Heart left ventricle (tissue), 16 donors: ENCODE data around the gene MGAT3. TPM values are rescaled to one million over a fixed set of nuclear protein-coding genes. Genes with fewer than 3 reads are reported as not detected.
A peak's percentile ranks its signal among the peaks of the same experiment; 100 is the strongest.

Source experiments
- ATAC-seq, 4 donors: fragments of 200-7000 bp; cut with Tn5 transposase; one replicate each; pipeline ENCODE4 v1.9.1; 2020 to 2022; ENCODE audit warnings: moderate library complexity in 4 of 4, mild to moderate bottlenecking in 3 of 4, moderate number of reproducible peaks in 1 of 4
- DNase-seq, 5 donors: peaks; one replicate each; pipeline ENCODE4 v3.0.0-alpha.2; 2020
- H3K27ac ChIP-seq, 12 donors: fragments of 200-600 bp; sonication (generic) in 4 of 12; one replicate each; pipeline versions ENCODE4 v1.5.0 to v1.8.0; 2016 to 2022; ENCODE audit warnings: mild to moderate bottlenecking in 2 of 12
- H3K27me3 ChIP-seq, 9 donors: fragments of 200-600 bp; sonication (generic) in 2 of 9; one replicate each; pipeline versions ENCODE4 v1.5.1 to v1.8.0; 2016 to 2022; ENCODE audit warnings: mild to moderate bottlenecking in 3 of 9
- H3K36me3 ChIP-seq, 9 donors: fragments of 200-600 bp; sonication (generic) in 2 of 9; one replicate each; pipeline versions ENCODE4 v1.5.0 to v1.8.0; 2018 to 2022; ENCODE audit warnings: mild to moderate bottlenecking in 2 of 9
- H3K4me1 ChIP-seq, 12 donors: fragments of 200-600 bp; sonication (generic) in 4 of 12; one replicate each; pipeline versions ENCODE4 v1.5.0 to v1.8.0; 2016 to 2022; ENCODE audit warnings: mild to moderate bottlenecking in 3 of 12
- H3K4me3 ChIP-seq, 12 donors: fragments of 200-600 bp; sonication (generic) in 4 of 12; one replicate each; pipeline versions ENCODE4 v1.5.0 to v1.8.0; 2017 to 2022; ENCODE audit warnings: mild to moderate bottlenecking in 9 of 12, moderate library complexity in 4 of 12
- H3K9me3 ChIP-seq, 12 donors: fragments of 200-600 bp; sonication (generic) in 4 of 12; one replicate each; pipeline versions ENCODE4 v1.5.0 to v1.8.0; 2016 to 2022; ENCODE audit warnings: mild to moderate bottlenecking in 1 of 12
- CTCF ChIP-seq, 12 donors: fragments of 200-600 bp; sonication (generic) in 4 of 12; IDR thresholded peaks; one replicate each; pipeline versions ENCODE4 v1.5.0 to v1.8.0; 2018 to 2022; ENCODE audit warnings: antibody characterized with exemption in 12 of 12, mild to moderate bottlenecking in 5 of 12
- POLR2A ChIP-seq, 2 donors: fragments of 450-650 bp; IDR thresholded peaks; one replicate each; pipeline ENCODE4 v1.6.1; 2017; ENCODE audit warnings: antibody characterized with exemption in 2 of 2, mild to moderate bottlenecking in 2 of 2, moderate library complexity in 2 of 2
- WGBS, 4 donors: extraction: QIAGEN DNeasy Blood & Tissue Kit in 2 of 4; methylation state at CpG; one replicate each; pipeline versions ENCODE4 v1.1.5 to v1.1.7; 2013 to 2018; 5-methylcytosine and 5-hydroxymethylcytosine counted together
- intact Hi-C, 10 donors: fragments of 100-400 bp; cut with DNase I; formaldehyde crosslinking; loops; one replicate each; pipeline versions ENCODE4 v1.11.1 to v1.14.2; 2022
- polyA plus RNA-seq, 2 donors: library from polyadenylated mRNA; stranded (reverse); fragments of 200-250 nt; gene quantifications; one replicate each; pipeline ENCODE4 v1.2.3, GENCODE V29; 2013
- total RNA-seq, 9 donors: library from RNA; depleted of rRNA in 2 of 9; stranded (reverse); fragments of >200 nt in 2 of 9; fragmentation: NEBNext Ultra II Directional in 3 of 9; extraction: Animal tissue kit (Norgen Biotek cat#: 25700) in 3 of 9; gene quantifications; one replicate each; pipeline versions ENCODE4 v1.1.0 to v1.2.4, GENCODE V29; 2016 to 2023
- donor health status: ischemic (EF 13 %, LVEDD 7.1; RV severe dilation, severe dysfunction).
- donor health status: healthy with polysubstance abuse.
- donor health status: DM: no; HTN: yes; CAD: no.
- donor health status: DM: no; HTN: no; CAD: no.
- donor health status: ischemic (EF 25% LVEDD 6.9; RV normal size, moderate dysfunction).
- donor health status: ischemic (EF 25% LVEDD 5.7; RV mildly dilated, moderate dysfunction).
- donor health status: healthy.
- donor health status: DM: yes; HTN: yes; CAD: no.
- donor health status: ischemic (EF 35%, LVEDD 5.7; RV mildly dilated, moderate dysfunction).
- donor health status: nonischemic (EF 11% LVEDD 7.7; RV severe dilation, severe dysfunction).
- donor health status: DM: yes; HTN: yes; CAD: no.
- donor health status: PGD.
- donor health status: ischemic (EF 29% LVEDD 5.4; RV normal size, mild dysfunction).
- donor health status: nonischemic (EF 23%, LVEDD 6.1; RV moderate dilation, normal function).

The MGAT3 gene
- total and polyA plus RNA-seq, 11 donors: 2.2 to 9.9 (median 4.4) TPM

DNA sequence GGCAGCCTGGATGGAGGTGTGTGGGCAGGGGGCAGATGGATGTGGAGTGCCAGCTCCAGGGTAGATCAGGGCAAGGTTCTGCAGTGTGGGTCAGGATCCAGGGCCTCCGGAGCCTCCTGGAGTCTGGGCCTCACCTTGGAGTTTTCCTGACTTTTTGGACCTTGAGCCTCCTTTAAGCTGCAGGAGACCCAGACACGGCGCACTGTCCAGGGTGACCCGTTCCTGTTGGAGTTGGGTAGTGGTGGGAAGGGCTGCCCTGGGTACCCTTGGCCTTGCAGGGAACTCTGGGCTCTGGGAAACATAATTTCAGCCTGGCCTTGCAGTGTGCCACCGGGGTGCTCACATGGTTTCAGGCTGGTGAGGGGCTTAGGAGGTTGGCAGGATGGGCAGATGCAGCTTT, 17.0 kb downstream of the MGAT3 start:
- 94 to 96% (median 96%) methylated on average over 5 of the region's 5 CpGs for WGBS, 4 donors
- peaks cover 15 to 76% (median 39%) of the 10 kb centered on the region in 12 donors for H3K4me1 ChIP-seq
- DNase-seq (no peak), ATAC-seq (no peak)
- no peaks in the 10 kb centered on the region for H3K36me3 ChIP-seq
- H3K4me3 ChIP-seq: no peak overlapping the region
- TF ChIP-seq POLR2A (IDR thresholded peaks at IDR 0.05): no peak
- no peak for TF ChIP-seq CTCF (IDR thresholded peaks at IDR 0.05)
- H3K27ac ChIP-seq: peak overlapping the region in 4 of 12 donors; percentile 6 to 66 (median 50)
- no peaks in the 10 kb centered on the region for H3K9me3 ChIP-seq
- no peaks in the 10 kb centered on the region for H3K27me3 ChIP-seq
- intact Hi-C loops: no loop called here

DNA sequence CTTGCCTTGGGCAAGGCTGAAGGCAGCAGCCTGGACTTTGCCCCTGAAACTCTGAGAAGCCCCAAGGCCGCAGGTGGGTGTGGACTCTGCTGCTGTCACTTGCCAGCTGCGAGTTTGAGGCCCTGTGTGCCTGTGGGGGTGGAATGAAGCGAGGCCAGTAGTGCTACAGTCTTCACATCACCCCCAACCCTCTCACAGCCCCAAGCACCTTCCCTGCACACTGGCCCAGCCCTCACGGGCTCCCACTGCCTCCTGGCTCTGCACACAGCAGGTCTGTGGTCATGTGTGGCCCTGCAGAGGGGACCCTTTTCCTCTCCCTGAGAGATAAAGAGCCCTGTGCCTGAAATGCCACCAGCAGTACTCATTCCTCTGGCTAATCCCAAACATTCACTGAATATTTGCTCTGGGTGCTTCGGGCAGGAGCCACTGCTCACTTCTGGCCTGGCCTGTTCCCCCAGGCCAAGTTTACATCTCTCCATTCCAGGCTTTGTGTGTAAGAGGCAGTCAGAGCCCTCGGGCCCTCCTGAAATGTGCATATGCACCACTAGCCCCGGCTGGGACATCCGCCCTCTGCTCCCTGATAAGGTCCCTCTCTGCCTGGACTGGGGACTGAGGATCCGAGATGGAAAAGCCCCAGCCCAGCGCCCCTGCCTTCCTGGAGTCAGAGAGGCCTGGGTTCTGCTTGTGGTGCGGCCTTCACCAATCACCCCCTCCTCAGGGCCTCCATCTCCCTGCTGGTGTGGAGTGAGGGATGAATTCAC, 17.7 kb downstream of the MGAT3 start:
- 71 to 73% (median 72%) methylated on average over 10 to 11 of the region's 11 CpGs for WGBS, 4 donors
- H3K27ac ChIP-seq: peak overlapping the region in 8 of 12 donors; percentile 13 to 73 (median 40)
- no peaks in the 10 kb centered on the region for H3K36me3 ChIP-seq
- H3K4me1 ChIP-seq: peaks cover 15 to 69% (median 36%) of the 10 kb centered on the region in 12 donors
- intact Hi-C loops: no loop called here
- no peaks in the 10 kb centered on the region for H3K27me3 ChIP-seq
- H3K4me3 ChIP-seq: no peak overlapping the region
- TF ChIP-seq CTCF (IDR thresholded peaks at IDR 0.05) (no peak), POLR2A (IDR thresholded peaks at IDR 0.05) (no peak)
- ATAC-seq: no peak
- H3K9me3 ChIP-seq: no peaks in the 10 kb centered on the region
- no peak for DNase-seq

DNA sequence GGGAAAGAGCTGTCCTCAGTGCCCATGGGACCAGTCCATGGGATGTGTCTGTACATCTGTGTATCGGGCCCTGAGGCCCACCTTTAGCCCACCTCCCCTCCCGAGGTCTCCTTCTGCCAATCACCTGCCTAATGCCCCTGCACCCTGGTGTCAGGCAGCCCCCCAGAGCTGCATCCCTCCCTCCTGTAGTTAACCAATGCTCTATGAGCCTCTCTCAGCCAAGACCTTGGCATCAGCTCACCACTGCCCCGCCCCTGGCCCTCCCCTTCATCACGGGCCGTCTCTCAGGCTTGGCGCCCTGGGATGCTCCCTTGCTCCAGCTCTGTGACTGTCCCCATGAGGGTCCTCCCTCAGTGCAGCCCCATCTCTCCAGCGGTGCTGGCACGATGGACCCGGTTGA, 18.5 kb downstream of the MGAT3 start:
- Histone ChIP-seq H3K27ac (peak overlapping the region in 9 of 12 donors; percentile 20 to 73 (median 43)), H3K27me3 (no peaks in the 10 kb centered on the region), H3K4me3 (no peak overlapping the region), H3K36me3 (no peaks in the 10 kb centered on the region), H3K9me3 (no peaks in the 10 kb centered on the region), H3K4me1 (peaks cover 14 to 61% (median 30%) of the 10 kb centered on the region in 12 donors)
- WGBS, 4 donors: 66 to 81% (median 74%) methylated on average over 9 of the region's 9 CpGs
- ATAC-seq: no peak
- DNase-seq: no peak
- no peak for TF ChIP-seq CTCF (IDR thresholded peaks at IDR 0.05)
- TF ChIP-seq POLR2A (IDR thresholded peaks at IDR 0.05): no peak
- intact Hi-C loops: no loop called here

GRCh38 chr22:39475902-39476301, 19.1 kb downstream of the MGAT3 start:
- ATAC-seq: peak in 1 of 4 donors; percentile 38
- Histone ChIP-seq H3K4me1 (peaks cover 9 to 56% (median 24%) of the 10 kb centered on the region in 12 donors), H3K9me3 (no peaks in the 10 kb centered on the region), H3K27me3 (no peaks in the 10 kb centered on the region), H3K27ac (peak overlapping the region in 8 of 12 donors; percentile 1 to 73 (median 31)), H3K36me3 (no peaks in the 10 kb centered on the region), H3K4me3 (no peak overlapping the region)
- DNase-seq: peak in 4 of 5 donors; percentile 47 to 56 (median 54)
- WGBS, 4 donors: 69 to 77% (median 73%) methylated on average over 3 of the region's 3 CpGs
- TF ChIP-seq CTCF (IDR thresholded peaks at IDR 0.05) (no peak), POLR2A (IDR thresholded peaks at IDR 0.05) (no peak)
- intact Hi-C loops: no loop called here
